ENCODE data around the gene BMP8B.
"Not testable (repeated sequence)": the region's sequence is repeated elsewhere in the genome, so short reads cannot be mapped to it uniquely, and the experiment has no call there.

Gene BMP8B

DNA sequence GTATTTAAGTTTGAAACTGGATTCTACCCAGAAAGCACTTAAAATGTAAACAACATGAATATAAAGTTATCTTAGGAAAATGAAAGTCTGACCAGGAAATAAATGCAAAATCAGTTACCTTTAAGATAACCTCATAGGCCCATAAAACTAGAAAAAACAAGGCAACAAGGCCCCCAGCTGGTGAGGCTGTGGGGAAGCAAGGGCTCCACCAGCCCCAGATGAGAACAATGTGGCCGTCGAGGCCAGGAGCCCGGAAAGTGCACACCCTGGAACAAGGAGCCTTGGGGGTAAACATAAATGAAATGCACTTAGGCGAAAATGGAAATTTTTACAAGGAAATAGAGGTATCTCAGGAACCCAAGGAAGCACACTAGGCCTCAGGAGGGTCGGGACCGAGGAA, 37.9 kb upstream of the BMP8B start:
- Histone ChIP-seq H3K18ac (ENCODE audit: low read depth in 1 of 2, low read length in 2 of 2) (no peak overlapping the region), H3K23ac (ENCODE audit: low read length in 2 of 2) (no peak overlapping the region), H2AK5ac (ENCODE audit: low read length, severe bottlenecking) (no peak overlapping the region), H3K9ac (ENCODE audit: low read length) (no peak overlapping the region), H3K9me3 (ENCODE audit: control insufficient read depth, low read length) (no peaks in the 10 kb centered on the region), H3K36me3 (ENCODE audit: control insufficient read depth in 1 of 2, insufficient read depth in 2 of 2, low read depth in 1 of 2, low read length in 2 of 2) (no peaks in the 10 kb centered on the region), H3K27ac (ENCODE audit: low read length, poor library complexity, severe bottlenecking) (no peak overlapping the region), H3K4me2 (ENCODE audit: low read length, poor library complexity, severe bottlenecking) (no peak overlapping the region), H4K8ac (ENCODE audit: low read length) (no peak overlapping the region), H3K4ac (ENCODE audit: low read depth in 1 of 2, low read length in 2 of 2) (no peak overlapping the region), H4K91ac (ENCODE audit: low read length) (no peak overlapping the region), H3K79me1 (replicated peaks; ENCODE audit: low read length, poor library complexity, severe bottlenecking) (no peaks in the 10 kb centered on the region), H2BK5ac (ENCODE audit: low read depth, low read length, poor library complexity, severe bottlenecking) (no peak overlapping the region), H2AFZ (ENCODE audit: low read depth, low read length) (no peak overlapping the region), H2BK120ac (ENCODE audit: low read depth, low read length) (no peak overlapping the region), H3K4me3 (ENCODE audit: insufficient read depth in 1 of 2, low read depth in 1 of 2, low read length in 2 of 2) (no peak overlapping the region), H3K14ac (ENCODE audit: low read length in 2 of 2) (no peak overlapping the region), H3K27me3 (ENCODE audit: control insufficient read depth in 1 of 2, insufficient read depth in 1 of 2, low read length in 2 of 2) (peaks cover 13 to 26% of the 10 kb centered on the region in 2 experiments), H3K4me1 (ENCODE audit: control insufficient read depth, insufficient read depth, low read depth, low read length) (peaks cover 3% of the 10 kb centered on the region), H2BK12ac (ENCODE audit: low read length in 2 of 2) (no peak overlapping the region), H2BK15ac (ENCODE audit: low read depth, poor library complexity, severe bottlenecking) (no peak overlapping the region)
- DNase-seq = no peak
- 76% methylated on average over 6 of the region's 6 CpGs for WGBS

DNA sequence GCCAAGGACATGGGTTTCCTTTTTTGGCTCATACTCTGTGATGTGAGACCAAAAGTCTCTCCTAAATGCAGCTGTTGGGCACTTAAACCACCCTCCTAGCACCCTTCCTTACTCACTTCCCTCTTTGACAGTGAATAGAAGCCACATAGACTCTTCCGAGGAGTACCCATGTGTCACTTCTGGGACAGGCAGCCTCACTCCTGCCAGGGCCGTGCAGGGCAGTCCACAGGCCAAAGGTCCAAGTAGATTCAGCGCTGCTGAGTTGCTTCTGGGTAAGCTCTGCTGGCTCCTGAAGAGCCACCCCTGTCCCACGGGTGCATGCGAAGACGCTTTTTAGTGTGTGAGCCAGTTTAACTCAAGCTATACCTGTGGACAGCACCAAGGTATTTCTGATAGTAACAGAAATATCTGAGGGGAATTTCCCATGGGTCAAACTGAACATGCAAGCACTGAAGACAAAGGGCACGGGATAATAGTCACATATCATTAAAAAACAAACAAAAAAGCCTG, 36.8 kb upstream of the BMP8B start:
- H4K8ac ChIP-seq (ENCODE audit: low read length) = no peak overlapping the region
- no peaks in the 10 kb centered on the region for H3K36me3 ChIP-seq (ENCODE audit: control insufficient read depth in 1 of 2, insufficient read depth in 2 of 2, low read depth in 1 of 2, low read length in 2 of 2)
- H4K91ac ChIP-seq (ENCODE audit: low read length) = no peak overlapping the region
- no peak overlapping the region for H2BK15ac ChIP-seq (ENCODE audit: low read depth, poor library complexity, severe bottlenecking)
- no peaks in the 10 kb centered on the region for H3K9me3 ChIP-seq (ENCODE audit: control insufficient read depth, low read length)
- DNase-seq = no peak
- no peak overlapping the region for H2AFZ ChIP-seq (ENCODE audit: low read depth, low read length)
- H2AK5ac ChIP-seq (ENCODE audit: low read length, severe bottlenecking) = no peak overlapping the region
- WGBS = 82% methylated on average over 7 of the region's 7 CpGs
- no peaks in the 10 kb centered on the region for H3K79me1 ChIP-seq (replicated peaks; ENCODE audit: low read length, poor library complexity, severe bottlenecking)
- H3K27me3 ChIP-seq (ENCODE audit: control insufficient read depth in 1 of 2, insufficient read depth in 1 of 2, low read length in 2 of 2) = peaks cover 19 to 26% of the 10 kb centered on the region in 2 experiments
- H3K18ac ChIP-seq (ENCODE audit: low read depth in 1 of 2, low read length in 2 of 2) = no peak overlapping the region
- H3K14ac ChIP-seq (ENCODE audit: low read length in 2 of 2) = no peak overlapping the region
- no peak overlapping the region for H2BK120ac ChIP-seq (ENCODE audit: low read depth, low read length)
- H3K23ac ChIP-seq (ENCODE audit: low read length in 2 of 2) = no peak overlapping the region
- H3K4me1 ChIP-seq (ENCODE audit: control insufficient read depth, insufficient read depth, low read depth, low read length) = peaks cover 3% of the 10 kb centered on the region
- no peak overlapping the region for H2BK12ac ChIP-seq (ENCODE audit: low read length in 2 of 2)
- no peak overlapping the region for H3K9ac ChIP-seq (ENCODE audit: low read length)
- H3K4ac ChIP-seq (ENCODE audit: low read depth in 1 of 2, low read length in 2 of 2) = peak overlapping the region in 1 of 2 experiments; percentile 18
- no peak overlapping the region for H3K4me2 ChIP-seq (ENCODE audit: low read length, poor library complexity, severe bottlenecking)
- H2BK5ac ChIP-seq (ENCODE audit: low read depth, low read length, poor library complexity, severe bottlenecking) = no peak overlapping the region
- no peak overlapping the region for H3K27ac ChIP-seq (ENCODE audit: low read length, poor library complexity, severe bottlenecking)
- no peak overlapping the region for H3K4me3 ChIP-seq (ENCODE audit: insufficient read depth in 1 of 2, low read depth in 1 of 2, low read length in 2 of 2)

DNA sequence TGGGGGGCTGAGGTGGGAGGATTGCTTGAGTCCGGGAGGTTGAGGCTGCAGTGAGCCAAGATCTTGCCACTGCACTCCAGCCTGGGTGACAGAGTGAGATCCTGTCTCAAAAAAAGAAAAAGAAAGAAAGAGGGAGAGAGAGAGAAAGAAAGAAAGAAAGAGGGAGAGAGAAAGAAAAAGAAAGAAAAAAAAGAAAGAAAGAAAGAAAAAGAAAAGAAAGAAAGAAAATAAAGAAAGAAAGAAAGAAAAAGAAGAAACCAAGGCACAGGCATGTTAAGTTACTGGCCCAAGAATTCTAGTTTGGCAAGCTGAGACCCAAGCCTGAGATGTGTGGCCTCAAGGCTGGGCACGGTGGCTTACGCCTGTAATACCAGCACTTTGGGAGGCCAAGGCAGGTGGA, 34.8 kb upstream of the BMP8B start:
- H3K18ac ChIP-seq (ENCODE audit: low read depth in 1 of 2, low read length in 2 of 2) = not testable (repeated sequence)

DNA sequence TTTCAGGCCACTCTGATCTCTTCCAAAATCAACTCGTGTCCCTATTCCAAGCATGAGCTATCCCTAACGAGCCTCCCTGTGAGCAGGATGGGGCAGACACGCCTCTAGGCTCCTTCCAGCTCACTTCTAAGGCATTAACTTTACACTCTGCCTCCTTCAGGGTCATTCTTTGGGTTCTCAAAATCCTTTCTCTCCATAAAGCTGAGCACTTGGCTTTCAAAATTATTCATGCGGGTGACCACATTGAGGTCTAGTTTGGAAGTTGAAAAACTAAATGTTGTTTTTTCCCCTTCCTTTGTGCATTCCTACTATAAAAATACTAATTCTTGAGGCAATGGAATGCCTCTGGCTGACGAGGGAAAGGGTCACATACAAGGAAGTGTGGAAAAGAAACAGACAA, 33.5 kb upstream of the BMP8B start:
- Histone ChIP-seq H2AFZ (ENCODE audit: low read depth, low read length) (no peak overlapping the region), H4K91ac (ENCODE audit: low read length) (no peak overlapping the region), H3K4me3 (ENCODE audit: insufficient read depth in 1 of 2, low read depth in 1 of 2, low read length in 2 of 2) (no peak overlapping the region), H2AK5ac (ENCODE audit: low read length, severe bottlenecking) (no peak overlapping the region), H3K79me1 (replicated peaks; ENCODE audit: low read length, poor library complexity, severe bottlenecking) (no peaks in the 10 kb centered on the region), H3K4me1 (ENCODE audit: control insufficient read depth, insufficient read depth, low read depth, low read length) (peaks cover 3% of the 10 kb centered on the region), H3K36me3 (ENCODE audit: control insufficient read depth in 1 of 2, insufficient read depth in 2 of 2, low read depth in 1 of 2, low read length in 2 of 2) (no peaks in the 10 kb centered on the region), H2BK15ac (ENCODE audit: low read depth, poor library complexity, severe bottlenecking) (no peak overlapping the region), H3K4ac (ENCODE audit: low read depth in 1 of 2, low read length in 2 of 2) (no peak overlapping the region), H3K18ac (ENCODE audit: low read depth in 1 of 2, low read length in 2 of 2) (no peak overlapping the region), H3K9me3 (ENCODE audit: control insufficient read depth, low read length) (no peaks in the 10 kb centered on the region), H4K8ac (ENCODE audit: low read length) (no peak overlapping the region), H2BK12ac (ENCODE audit: low read length in 2 of 2) (no peak overlapping the region), H3K27ac (ENCODE audit: low read length, poor library complexity, severe bottlenecking) (no peak overlapping the region), H3K14ac (ENCODE audit: low read length in 2 of 2) (no peak overlapping the region), H2BK120ac (ENCODE audit: low read depth, low read length) (no peak overlapping the region), H3K4me2 (ENCODE audit: low read length, poor library complexity, severe bottlenecking) (no peak overlapping the region), H3K27me3 (ENCODE audit: control insufficient read depth in 1 of 2, insufficient read depth in 1 of 2, low read length in 2 of 2) (peaks cover 8 to 45% of the 10 kb centered on the region in 2 experiments), H2BK5ac (ENCODE audit: low read depth, low read length, poor library complexity, severe bottlenecking) (no peak overlapping the region), H3K23ac (ENCODE audit: low read length in 2 of 2) (no peak overlapping the region), H3K9ac (ENCODE audit: low read length) (no peak overlapping the region)
- WGBS = 50% methylated on average over 3 of the region's 5 CpGs
- no peak for DNase-seq

More for the DNA sequence above, 34.8 kb upstream of the BMP8B start:
- H4K8ac ChIP-seq (ENCODE audit: low read length); H3K14ac ChIP-seq (ENCODE audit: low read length in 2 of 2); H3K23ac ChIP-seq (ENCODE audit: low read length in 2 of 2); H4K91ac ChIP-seq (ENCODE audit: low read length); H3K4me1 ChIP-seq (ENCODE audit: control insufficient read depth, insufficient read depth, low read depth, low read length); H2AFZ ChIP-seq (ENCODE audit: low read depth, low read length); H3K4me3 ChIP-seq (ENCODE audit: insufficient read depth in 1 of 2, low read depth in 1 of 2, low read length in 2 of 2); DNase-seq; H2BK5ac ChIP-seq (ENCODE audit: low read depth, low read length, poor library complexity, severe bottlenecking); H2BK120ac ChIP-seq (ENCODE audit: low read depth, low read length); H3K9ac ChIP-seq (ENCODE audit: low read length); H2AK5ac ChIP-seq (ENCODE audit: low read length, severe bottlenecking); H3K9me3 ChIP-seq (ENCODE audit: control insufficient read depth, low read length); H2BK12ac ChIP-seq (ENCODE audit: low read length in 2 of 2); H3K36me3 ChIP-seq (ENCODE audit: control insufficient read depth in 1 of 2, insufficient read depth in 2 of 2, low read depth in 1 of 2, low read length in 2 of 2); H3K27ac ChIP-seq (ENCODE audit: low read length, poor library complexity, severe bottlenecking); H3K4ac ChIP-seq (ENCODE audit: low read depth in 1 of 2, low read length in 2 of 2); H3K4me2 ChIP-seq (ENCODE audit: low read length, poor library complexity, severe bottlenecking); H3K79me1 ChIP-seq (replicated peaks; ENCODE audit: low read length, poor library complexity, severe bottlenecking); H2BK15ac ChIP-seq (ENCODE audit: low read depth, poor library complexity, severe bottlenecking): not testable (repeated sequence)
- peaks cover 8 to 36% of the 10 kb centered on the region in 2 experiments for H3K27me3 ChIP-seq (ENCODE audit: control insufficient read depth in 1 of 2, insufficient read depth in 1 of 2, low read length in 2 of 2)
- 95% methylated on average over 3 of the region's 3 CpGs for WGBS
